ENCODE data around the gene LPAR1. TPM values are rescaled to one million over a fixed set of nuclear protein-coding genes. Genes with fewer than 3 reads are reported as not detected.

The LPAR1 gene
- total RNA-seq, 1 donor from 2014 or later: 0.56 TPM

DNA sequence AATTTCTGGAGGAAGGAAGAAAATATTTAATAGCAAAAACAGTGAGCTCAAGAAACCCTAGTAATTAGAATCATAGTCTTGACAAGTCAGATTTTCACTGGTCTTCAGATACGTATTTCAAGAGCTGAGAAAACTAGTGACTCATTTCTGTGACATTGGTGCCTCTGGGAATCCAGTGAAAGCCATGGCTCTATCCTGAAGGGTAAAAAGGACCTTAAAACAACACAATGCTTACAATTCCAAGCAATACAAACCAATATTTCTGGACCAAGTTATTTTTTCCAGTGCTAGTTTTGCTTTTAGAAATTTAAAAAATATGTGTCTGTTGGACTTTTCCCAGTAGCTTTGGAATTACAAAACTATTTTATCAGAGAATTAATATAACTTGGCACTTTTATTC lies 140.3 kb downstream of the LPAR1 start:
- Mint-ChIP-seq H3K27me3 (ENCODE audit: unreplicated experiment) (no peaks in the 10 kb centered on the region), H3K36me3 (ENCODE audit: unreplicated experiment) (peaks cover 9% of the 10 kb centered on the region), H3K4me3 (ENCODE audit: unreplicated experiment) (no peak overlapping the region), H3K27ac (ENCODE audit: unreplicated experiment) (no peak overlapping the region), H3K9me3 (ENCODE audit: unreplicated experiment) (peaks cover 2% of the 10 kb centered on the region), H3K4me1 (ENCODE audit: low read depth, unreplicated experiment) (no peaks in the 10 kb centered on the region)
- no peak for DNase-seq
- TF ChIP-seq, protein P1, sequence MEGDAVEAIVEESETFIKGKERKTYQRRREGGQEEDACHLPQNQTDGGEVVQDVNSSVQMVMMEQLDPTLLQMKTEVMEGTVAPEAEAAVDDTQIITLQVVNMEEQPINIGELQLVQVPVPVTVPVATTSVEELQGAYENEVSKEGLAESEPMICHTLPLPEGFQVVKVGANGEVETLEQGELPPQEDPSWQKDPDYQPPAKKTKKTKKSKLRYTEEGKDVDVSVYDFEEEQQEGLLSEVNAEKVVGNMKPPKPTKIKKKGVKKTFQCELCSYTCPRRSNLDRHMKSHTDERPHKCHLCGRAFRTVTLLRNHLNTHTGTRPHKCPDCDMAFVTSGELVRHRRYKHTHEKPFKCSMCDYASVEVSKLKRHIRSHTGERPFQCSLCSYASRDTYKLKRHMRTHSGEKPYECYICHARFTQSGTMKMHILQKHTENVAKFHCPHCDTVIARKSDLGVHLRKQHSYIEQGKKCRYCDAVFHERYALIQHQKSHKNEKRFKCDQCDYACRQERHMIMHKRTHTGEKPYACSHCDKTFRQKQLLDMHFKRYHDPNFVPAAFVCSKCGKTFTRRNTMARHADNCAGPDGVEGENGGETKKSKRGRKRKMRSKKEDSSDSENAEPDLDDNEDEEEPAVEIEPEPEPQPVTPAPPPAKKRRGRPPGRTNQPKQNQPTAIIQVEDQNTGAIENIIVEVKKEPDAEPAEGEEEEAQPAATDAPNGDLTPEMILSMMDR (IDR thresholded peaks at IDR 0.05; ENCODE audit: partially characterized antibody, unreplicated experiment): no peak

DNA sequence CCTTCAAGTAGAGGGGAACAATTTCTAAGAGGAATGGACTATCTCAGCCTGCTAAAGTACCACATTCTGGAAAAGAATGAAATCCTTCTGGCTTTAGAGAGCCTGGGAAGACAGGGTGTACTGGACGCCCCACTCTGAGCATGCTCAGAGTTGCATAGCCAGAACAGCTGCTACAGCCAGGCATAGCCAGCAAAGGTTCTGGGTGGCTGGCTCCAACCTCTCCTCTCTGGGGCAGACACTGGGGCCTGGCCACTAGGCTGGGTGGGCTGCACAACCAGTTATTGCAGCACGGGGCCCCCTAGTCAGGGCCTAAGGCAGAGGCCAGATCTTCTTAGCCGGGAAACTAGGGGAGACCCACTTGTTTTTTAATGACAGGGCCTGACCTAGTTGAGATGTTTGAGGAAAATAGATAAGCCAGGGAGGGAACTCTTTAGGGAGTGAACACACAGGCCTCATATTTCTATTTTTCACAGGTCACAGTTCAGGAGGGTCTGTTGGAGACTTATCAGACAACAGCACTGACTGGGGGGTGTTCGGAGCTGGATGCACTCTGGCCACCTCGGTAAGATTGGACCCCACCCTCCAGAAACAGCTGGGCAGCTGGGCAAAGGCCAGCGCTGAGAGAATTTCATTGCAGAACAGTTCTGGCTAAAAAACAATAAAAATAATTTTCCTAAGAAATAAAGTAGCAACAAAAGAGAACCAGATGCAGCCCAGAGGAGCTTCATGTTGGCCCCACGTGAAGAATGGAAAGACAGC lies 142.9 kb downstream of the LPAR1 start:
- DNase-seq: no peak
- Mint-ChIP-seq H3K4me3 (ENCODE audit: unreplicated experiment) (no peak overlapping the region), H3K9me3 (ENCODE audit: unreplicated experiment) (peaks cover 2% of the 10 kb centered on the region), H3K27ac (ENCODE audit: unreplicated experiment) (no peak overlapping the region), H3K27me3 (ENCODE audit: unreplicated experiment) (no peaks in the 10 kb centered on the region), H3K4me1 (ENCODE audit: low read depth, unreplicated experiment) (no peaks in the 10 kb centered on the region), H3K36me3 (ENCODE audit: unreplicated experiment) (peaks cover 9% of the 10 kb centered on the region)
- TF ChIP-seq, protein P1 (IDR thresholded peaks at IDR 0.05; ENCODE audit: partially characterized antibody, unreplicated experiment): no peak

GRCh38 chr9:110894731-110895130 lies 143.5 kb downstream of the LPAR1 start:
- H3K27me3 Mint-ChIP-seq (ENCODE audit: unreplicated experiment): no peaks in the 10 kb centered on the region
- H3K9me3 Mint-ChIP-seq (ENCODE audit: unreplicated experiment): peaks cover 2% of the 10 kb centered on the region
- peaks cover 9% of the 10 kb centered on the region for H3K36me3 Mint-ChIP-seq (ENCODE audit: unreplicated experiment)
- no peak for DNase-seq
- no peak overlapping the region for H3K27ac Mint-ChIP-seq (ENCODE audit: unreplicated experiment)
- H3K4me1 Mint-ChIP-seq (ENCODE audit: low read depth, unreplicated experiment): no peaks in the 10 kb centered on the region
- H3K4me3 Mint-ChIP-seq (ENCODE audit: unreplicated experiment): no peak overlapping the region
- TF ChIP-seq, protein P1 (IDR thresholded peaks at IDR 0.05; ENCODE audit: partially characterized antibody, unreplicated experiment): no peak

- no peaks in the 10 kb centered on the region for H3K27me3 Mint-ChIP-seq (ENCODE audit: unreplicated experiment)
- DNase-seq: no peak
- TF ChIP-seq, protein P1 (IDR thresholded peaks at IDR 0.05; ENCODE audit: partially characterized antibody, unreplicated experiment): no peak
- H3K27ac Mint-ChIP-seq (ENCODE audit: unreplicated experiment): no peak overlapping the region
- peaks cover 9% of the 10 kb centered on the region for H3K36me3 Mint-ChIP-seq (ENCODE audit: unreplicated experiment)
- peaks cover 2% of the 10 kb centered on the region for H3K9me3 Mint-ChIP-seq (ENCODE audit: unreplicated experiment)
- no peak overlapping the region for H3K4me3 Mint-ChIP-seq (ENCODE audit: unreplicated experiment)
- H3K4me1 Mint-ChIP-seq (ENCODE audit: low read depth, unreplicated experiment): no peaks in the 10 kb centered on the region
Observed at GRCh38 chr9:110892689-110893088, 145.6 kb downstream of the LPAR1 start.

- no peak for DNase-seq
- Mint-ChIP-seq H3K4me1 (ENCODE audit: low read depth, unreplicated experiment) (no peaks in the 10 kb centered on the region), H3K27ac (ENCODE audit: unreplicated experiment) (no peak overlapping the region), H3K4me3 (ENCODE audit: unreplicated experiment) (no peak overlapping the region), H3K27me3 (ENCODE audit: unreplicated experiment) (no peaks in the 10 kb centered on the region), H3K36me3 (ENCODE audit: unreplicated experiment) (peaks cover 4% of the 10 kb centered on the region), H3K9me3 (ENCODE audit: unreplicated experiment) (no peaks in the 10 kb centered on the region)
- TF ChIP-seq, protein P1 (IDR thresholded peaks at IDR 0.05; ENCODE audit: partially characterized antibody, unreplicated experiment): no peak
Observed at GRCh38 chr9:110891760-110892159, 146.5 kb downstream of the LPAR1 start.
